ENCODE measurements around the gene ALG5. TPM values are rescaled to one million over a fixed set of nuclear protein-coding genes. Genes with fewer than 3 reads are reported as not detected.

Gene ALG5
- polyA plus RNA-seq, 1 of the 3 experiments (the other 2 are of a cell fraction) = 24.2 TPM

DNA sequence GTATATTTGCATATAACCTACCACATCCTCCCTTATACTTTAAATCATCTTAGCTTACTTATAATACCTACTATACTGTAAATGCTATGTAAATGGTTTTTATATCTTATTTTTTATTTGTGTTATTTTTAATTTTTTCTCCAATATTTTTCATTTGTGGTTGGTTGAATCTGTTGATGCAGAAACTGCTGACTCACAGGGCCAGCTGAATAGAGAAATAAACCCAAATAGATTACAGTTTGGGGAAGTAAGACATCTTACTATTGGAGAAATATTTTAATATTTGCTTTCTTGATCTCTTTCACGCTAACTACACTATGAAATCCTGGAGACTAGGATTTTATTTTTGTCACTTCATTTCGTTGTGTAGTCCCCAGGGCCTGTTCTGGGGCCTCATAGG is 86.2 kb downstream of the ALG5 start (continued):
- TF ChIP-seq, protein P1, sequence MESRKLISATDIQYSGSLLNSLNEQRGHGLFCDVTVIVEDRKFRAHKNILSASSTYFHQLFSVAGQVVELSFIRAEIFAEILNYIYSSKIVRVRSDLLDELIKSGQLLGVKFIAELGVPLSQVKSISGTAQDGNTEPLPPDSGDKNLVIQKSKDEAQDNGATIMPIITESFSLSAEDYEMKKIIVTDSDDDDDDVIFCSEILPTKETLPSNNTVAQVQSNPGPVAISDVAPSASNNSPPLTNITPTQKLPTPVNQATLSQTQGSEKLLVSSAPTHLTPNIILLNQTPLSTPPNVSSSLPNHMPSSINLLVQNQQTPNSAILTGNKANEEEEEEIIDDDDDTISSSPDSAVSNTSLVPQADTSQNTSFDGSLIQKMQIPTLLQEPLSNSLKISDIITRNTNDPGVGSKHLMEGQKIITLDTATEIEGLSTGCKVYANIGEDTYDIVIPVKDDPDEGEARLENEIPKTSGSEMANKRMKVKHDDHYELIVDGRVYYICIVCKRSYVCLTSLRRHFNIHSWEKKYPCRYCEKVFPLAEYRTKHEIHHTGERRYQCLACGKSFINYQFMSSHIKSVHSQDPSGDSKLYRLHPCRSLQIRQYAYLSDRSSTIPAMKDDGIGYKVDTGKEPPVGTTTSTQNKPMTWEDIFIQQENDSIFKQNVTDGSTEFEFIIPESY (IDR thresholded peaks at IDR 0.05; ENCODE audit: borderline replicate concordance, low read depth) = no peak
- TF ChIP-seq SIN3A (IDR thresholded peaks at IDR 0.05; ENCODE audit: borderline replicate concordance, low read depth, low read length) = no peak
- TF ChIP-seq GATA2 (CRISPR knock-in tag; IDR thresholded peaks at IDR 0.05) = no peak
- TF ChIP-seq, protein P2, sequence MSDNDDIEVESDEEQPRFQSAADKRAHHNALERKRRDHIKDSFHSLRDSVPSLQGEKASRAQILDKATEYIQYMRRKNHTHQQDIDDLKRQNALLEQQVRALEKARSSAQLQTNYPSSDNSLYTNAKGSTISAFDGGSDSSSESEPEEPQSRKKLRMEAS (IDR thresholded peaks at IDR 0.05; ENCODE audit: low read depth) = no peak
- no peak for TF ChIP-seq PBX3 (IDR thresholded peaks at IDR 0.05)
- no peak for TF ChIP-seq RCOR1 (IDR thresholded peaks at IDR 0.05; ENCODE audit: low read length)
- TF ChIP-seq, protein P3, sequence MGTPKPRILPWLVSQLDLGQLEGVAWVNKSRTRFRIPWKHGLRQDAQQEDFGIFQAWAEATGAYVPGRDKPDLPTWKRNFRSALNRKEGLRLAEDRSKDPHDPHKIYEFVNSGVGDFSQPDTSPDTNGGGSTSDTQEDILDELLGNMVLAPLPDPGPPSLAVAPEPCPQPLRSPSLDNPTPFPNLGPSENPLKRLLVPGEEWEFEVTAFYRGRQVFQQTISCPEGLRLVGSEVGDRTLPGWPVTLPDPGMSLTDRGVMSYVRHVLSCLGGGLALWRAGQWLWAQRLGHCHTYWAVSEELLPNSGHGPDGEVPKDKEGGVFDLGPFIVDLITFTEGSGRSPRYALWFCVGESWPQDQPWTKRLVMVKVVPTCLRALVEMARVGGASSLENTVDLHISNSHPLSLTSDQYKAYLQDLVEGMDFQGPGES (IDR thresholded peaks at IDR 0.05; ENCODE audit: low read depth, low read length) = no peak

DNA sequence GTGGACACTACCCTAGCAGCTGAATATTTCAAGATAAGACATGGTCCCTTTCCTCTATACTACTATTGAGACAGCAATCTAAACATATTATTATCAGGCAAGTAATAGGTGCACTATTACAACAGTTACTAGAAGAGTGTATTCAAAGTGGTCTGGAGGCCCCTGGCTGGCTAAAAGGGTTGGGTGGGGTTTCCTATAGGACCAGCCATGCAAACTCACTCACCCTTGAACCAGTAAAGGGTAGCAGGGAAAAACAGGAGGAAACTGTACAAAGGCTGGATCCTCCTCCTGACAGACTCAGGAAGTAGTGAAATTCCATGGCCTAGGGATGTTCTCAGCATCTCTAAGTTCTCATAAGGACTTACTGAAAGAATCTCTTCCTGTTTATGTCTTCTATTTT is 86.8 kb downstream of the ALG5 start:
- Histone ChIP-seq H3F3A (replicated peaks; ENCODE audit: insufficient read depth) (no peaks in the 10 kb centered on the region), H3K4me3 (ENCODE audit: low read depth in 2 of 2, low read length in 1 of 2) (no peak overlapping the region), H3K4me2 (no peak overlapping the region), H3K9me2 (no peaks in the 10 kb centered on the region), H3K79me2 (ENCODE audit: insufficient read depth) (peaks cover 99% of the 10 kb centered on the region), H3K4me1 (ENCODE audit: control insufficient read depth in 1 of 2, insufficient read depth in 2 of 2, low read depth in 1 of 2, low read length in 1 of 2) (peaks cover 30 to 43% of the 10 kb centered on the region in 2 experiments; a peak in 3 of 4 replicates), H4K20me1 (ENCODE audit: insufficient read depth) (no peaks in the 10 kb centered on the region), H3K9ac (no peak overlapping the region), H3K9me3 (no peaks in the 10 kb centered on the region), H3K27me3 (ENCODE audit: insufficient read depth) (no peaks in the 10 kb centered on the region), H2AFZ (ENCODE audit: low read depth) (no peak overlapping the region), H3K36me3 (replicated peaks in 1 of 2; ENCODE audit: control insufficient read depth in 1 of 2, insufficient read depth in 2 of 2, low read length in 1 of 2) (peaks cover 0 to 1% of the 10 kb centered on the region in 2 experiments), H3K27ac (ENCODE audit: low read depth in 2 of 2, low read length in 1 of 2) (no peak overlapping the region; a peak in 1 of 4 replicates)
- no peak for DNase-seq
- CTCF ChIA-PET = interaction anchor here (1.4 to 1.5 kb wide), 2 partner anchors 54 to 69 kb away, joined by 3 to 5 read pairs; no protein-coding TSS in a partner anchor
- POLR2A ChIA-PET = no interaction called here
- TF ChIP-seq EZH2phosphoT487 (IDR thresholded peaks at IDR 0.05; ENCODE audit: borderline replicate concordance, low read depth) (no peak), CHD2 (IDR thresholded peaks at IDR 0.05; ENCODE audit: low read length, partially characterized antibody) (no peak), FOXM1 (IDR thresholded peaks at IDR 0.05; ENCODE audit: low read depth) (no peak), RCOR1 (IDR thresholded peaks at IDR 0.05; ENCODE audit: low read length) (no peak), RFX5 (IDR thresholded peaks at IDR 0.05; ENCODE audit: low read length) (no peak), NRF1 (IDR thresholded peaks at IDR 0.05; ENCODE audit: low read depth, low read length) (no peak), TEAD4 (IDR thresholded peaks at IDR 0.05; ENCODE audit: borderline replicate concordance, insufficient read depth) (no peak), TAF1 (IDR thresholded peaks at IDR 0.05; ENCODE audit: borderline replicate concordance, low read depth, low read length) (no peak), GABPA (IDR thresholded peaks at IDR 0.05; ENCODE audit: low read depth) (no peak), TCF12 (IDR thresholded peaks at IDR 0.05) (no peak), MEF2A (IDR thresholded peaks at IDR 0.05; ENCODE audit: borderline replicate concordance, low read depth) (no peak), YY1 (IDR thresholded peaks at IDR 0.05; ENCODE audit: low read depth) (no peak), PBX3 (IDR thresholded peaks at IDR 0.05) (no peak), SMC3 (IDR thresholded peaks at IDR 0.05; ENCODE audit: low read depth, low read length) (no peak), RXRA (IDR thresholded peaks at IDR 0.05; ENCODE audit: borderline replicate concordance, low read depth) (no peak), FOSL2 (IDR thresholded peaks at IDR 0.05; ENCODE audit: borderline replicate concordance, low read depth) (no peak), POLR2AphosphoS5 (IDR thresholded peaks at IDR 0.05; ENCODE audit: low read depth, low read length) (no peak), USF1 (IDR thresholded peaks at IDR 0.05; ENCODE audit: borderline replicate concordance, low read depth) (no peak)
- TF ChIP-seq, protein P1 (IDR thresholded peaks at IDR 0.05; ENCODE audit: borderline replicate concordance, low read depth) = no peak

Data from SK-N-SH (cell line).